Activated T-cell treated with anti-CD3 and anti-CD28 coated beads, Interleukin-2, amount 50 U/mL, for 1 hour (primary cell): ENCODE data around the gene SLC1A7.

Experiments used
- DNase-seq: peaks from one replicate; pipeline ENCODE4 v3.0.0-alpha.2; 2020

The SLC1A7 gene

DNA sequence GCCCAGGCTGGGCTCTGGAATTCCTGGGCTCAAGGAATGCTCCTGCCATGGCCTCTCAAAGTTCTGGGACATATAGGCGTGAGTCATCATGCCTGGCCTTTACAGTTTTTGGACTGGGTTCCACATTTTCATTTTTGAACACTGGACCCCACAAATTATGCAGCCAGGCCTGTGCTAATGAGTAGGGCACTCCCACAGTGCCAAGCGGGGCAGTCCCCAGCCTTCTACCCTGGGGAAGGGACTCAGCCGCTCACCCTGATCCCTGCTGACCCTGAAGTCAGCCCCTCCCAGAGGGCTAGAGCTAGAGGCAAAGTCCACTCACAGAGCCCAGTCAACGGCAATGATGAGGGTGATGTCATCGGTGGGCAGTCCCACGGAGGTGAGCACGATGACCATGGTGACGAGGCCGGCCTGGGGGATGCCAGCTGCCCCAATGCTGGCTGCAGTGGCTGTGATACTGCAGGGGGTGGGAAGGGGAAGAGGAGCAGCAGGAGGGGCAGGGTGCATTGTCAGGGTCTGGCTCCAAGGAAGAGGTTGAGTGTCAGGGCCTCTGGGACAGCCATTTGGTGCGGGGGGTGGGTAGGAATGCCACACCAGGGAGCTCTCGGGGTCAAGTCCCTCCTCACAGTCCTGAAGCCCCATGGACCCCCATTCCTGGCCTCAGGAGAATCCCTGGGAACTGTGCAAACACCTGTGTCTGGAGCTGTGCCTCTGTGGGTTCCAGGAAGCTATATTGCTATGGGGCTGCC is 52.8 kb downstream of the SLC1A7 start:
- DNase-seq: no peak

DNA sequence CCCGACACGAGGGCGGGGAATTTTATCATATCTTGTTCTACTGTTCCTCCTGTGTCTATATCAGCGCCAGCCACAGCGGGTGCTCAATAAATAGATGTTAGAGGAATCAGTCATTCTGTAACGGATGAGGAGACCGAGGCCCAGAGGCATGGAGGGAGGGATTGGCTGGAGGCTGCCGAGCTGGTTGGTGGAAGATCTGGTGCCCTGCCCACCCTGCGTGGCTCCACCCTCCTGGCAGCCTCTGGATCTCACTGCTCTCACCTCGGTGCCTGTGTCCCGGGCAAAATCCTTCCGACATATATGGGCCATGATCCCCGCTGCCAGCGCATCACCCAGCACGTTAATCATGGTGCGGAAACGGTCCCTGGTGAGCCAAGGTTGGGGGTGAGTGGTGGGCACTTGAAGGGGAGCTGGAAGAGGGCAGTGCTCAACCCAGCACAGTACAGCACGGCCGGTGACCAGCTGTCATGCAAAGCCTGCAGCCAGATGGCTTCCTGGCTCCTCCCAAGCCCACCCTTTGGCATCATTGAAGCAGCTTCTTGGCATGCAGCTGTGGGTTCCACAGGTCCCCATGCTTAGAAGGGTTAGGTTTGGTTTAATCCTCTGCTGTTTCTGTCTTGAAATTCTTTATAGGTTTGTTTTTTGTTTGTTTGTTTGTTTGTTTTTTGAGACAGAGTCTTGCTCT is 53.7 kb downstream of the SLC1A7 start:
- DNase-seq: no peak

DNA sequence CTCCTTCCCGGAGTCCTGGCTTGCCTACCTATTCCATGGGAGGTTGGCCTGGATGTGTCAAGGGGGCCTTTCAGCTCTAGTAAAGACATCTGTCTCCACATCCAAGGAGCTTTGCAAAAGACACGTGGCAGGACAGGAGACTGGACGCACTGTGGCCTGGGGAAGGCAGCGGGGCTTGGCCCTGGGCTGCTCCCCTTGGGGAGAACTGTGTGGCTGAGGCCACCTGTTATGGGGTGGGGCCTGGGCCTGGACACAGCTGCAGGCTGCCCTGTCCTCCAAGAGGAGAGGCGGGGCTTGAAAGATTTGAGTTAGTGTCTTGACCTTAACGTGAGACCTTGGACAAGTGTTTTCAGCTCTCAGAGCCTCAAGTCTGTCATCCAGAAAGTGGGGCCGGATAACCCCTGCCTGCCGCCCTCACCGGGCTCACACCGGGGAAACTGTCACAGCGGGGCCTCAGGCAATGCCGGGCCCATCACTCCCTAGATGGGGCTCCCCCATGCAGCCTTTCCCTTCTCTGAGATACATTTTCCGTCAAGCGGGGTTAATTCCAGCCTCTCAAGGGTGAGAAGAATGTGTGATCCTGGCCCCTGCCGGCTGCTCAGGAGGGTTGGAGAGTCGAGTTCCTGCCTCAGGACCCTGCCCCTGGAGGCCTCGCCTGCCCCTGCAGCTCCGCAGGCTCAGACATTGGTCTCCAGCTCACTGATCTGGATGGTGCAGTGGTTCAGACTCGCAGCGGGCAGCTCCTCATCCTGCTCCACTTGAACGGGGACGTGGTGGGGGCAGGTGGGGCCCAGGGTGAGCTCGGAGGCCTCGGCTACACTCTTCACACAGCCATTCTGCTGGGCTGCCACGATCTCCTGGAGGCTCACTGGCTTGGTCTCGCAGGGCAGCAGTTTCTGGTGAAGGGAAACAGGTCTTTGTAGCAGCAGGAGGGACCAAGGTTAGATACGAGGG is 54.8 kb downstream of the SLC1A7 start:
- no peak for DNase-seq

DNA sequence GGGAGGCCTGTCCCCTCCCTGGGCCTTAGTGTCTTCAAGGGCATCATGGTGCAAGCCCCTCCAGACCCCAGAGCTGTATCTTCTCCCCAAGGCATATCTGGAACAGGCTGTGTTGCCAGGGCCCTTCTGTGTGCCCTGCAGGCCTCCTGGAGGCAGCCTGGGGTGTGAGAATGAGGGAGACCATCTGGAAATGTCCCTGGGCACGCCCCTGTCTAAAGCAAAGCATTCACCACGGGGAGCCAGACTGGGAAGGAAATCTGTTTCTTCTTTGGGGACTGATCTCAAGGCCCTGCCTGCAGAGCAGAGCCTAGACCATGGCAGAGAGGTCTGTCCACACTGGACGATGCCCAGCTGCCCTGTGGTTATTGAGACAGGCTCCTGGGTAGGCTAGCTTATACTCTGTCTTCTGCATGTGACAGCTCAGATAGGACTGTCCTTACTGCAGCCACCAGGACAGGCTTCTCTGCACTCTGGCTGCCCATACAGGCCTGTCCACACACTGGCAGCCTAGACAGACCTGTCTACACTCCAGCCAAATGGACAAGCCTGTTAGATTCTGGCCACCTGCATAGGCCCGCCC is 55.9 kb downstream of the SLC1A7 start:
- DNase-seq: no peak

DNA sequence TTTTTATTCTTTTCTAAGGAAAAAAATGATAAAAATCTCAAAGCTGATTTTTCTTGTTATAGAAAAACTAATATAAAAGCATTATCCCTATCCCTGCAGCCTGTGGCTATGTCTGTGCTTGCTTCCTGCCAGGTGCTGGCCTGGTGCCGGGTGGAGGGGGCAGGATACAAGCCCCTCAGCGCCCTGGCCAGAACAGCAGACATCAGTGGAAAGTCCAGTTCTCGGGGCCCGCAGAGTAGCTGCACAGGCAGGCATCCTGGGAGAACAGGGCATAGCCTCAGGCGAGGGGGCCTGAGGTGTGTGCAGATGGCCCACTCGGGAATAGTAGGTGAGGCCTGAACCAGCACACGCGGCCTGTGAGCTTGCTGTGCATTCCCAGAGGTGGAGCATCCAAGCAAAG is 57.0 kb downstream of the SLC1A7 start:
- no peak for DNase-seq

DNA sequence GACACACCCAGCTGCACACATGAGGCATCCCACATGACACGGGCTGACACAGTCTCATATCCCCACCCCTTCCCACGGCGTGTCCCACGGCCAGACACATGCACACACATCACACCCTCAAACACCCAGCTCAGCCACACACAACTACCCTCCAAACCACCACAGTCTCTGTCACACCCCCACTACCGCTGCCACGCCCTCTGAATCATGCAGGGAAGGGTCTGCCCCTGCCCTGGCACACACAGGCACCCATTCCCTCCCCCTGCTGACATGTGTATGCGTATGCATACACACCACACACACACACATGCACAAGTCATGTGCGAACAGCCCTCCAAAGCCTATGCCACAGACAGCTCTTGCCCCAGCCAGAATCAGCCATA is 57.9 kb downstream of the SLC1A7 start:
- DNase-seq: no peak

DNA sequence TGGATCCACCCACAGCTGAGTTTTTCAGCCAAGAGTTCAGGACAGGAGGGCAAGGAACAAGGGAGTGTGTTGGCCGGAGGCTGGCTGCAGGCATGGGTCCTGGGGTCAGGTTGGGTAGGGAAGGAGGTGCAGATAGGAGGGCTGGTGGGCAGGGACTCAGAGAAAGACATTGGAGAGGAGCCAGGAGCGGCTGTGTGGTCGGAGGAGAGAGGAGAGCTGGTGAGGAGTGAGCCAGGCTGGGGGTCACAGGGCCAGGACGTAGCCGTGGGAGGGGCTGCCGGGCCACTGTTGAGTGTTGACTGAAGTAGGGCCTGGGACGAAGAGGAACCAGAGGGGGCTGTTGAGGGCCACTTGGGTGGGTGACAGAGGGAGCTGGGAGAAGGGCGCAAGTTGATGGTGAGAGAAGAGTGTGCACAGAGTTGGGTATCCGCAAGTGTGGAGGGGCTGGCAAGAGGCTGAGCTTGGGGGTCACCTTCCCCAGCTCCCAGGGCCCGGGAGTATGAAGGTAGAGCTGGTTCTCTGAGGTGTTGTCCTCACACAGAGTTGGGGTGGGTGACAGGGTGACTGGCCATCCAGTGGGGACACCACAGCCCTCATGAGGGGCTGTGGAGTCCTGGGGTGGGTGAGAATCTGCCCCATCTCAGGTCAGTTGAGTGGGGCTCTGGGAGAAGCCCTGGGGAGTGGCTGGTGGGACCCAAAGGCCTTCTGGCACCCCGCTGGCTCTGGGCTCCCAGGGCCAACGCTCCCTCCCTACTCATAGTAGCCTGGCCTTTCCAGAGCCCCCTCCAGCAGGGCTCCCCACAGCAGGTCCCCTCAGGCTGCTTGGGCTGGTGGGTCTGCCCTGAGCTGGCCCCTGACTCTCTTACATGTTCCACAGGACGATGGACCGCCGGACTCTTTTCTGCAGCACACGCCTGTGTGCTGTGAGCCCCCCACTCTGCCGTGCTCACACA is 58.5 kb downstream of the SLC1A7 start:
- no peak for DNase-seq

DNA sequence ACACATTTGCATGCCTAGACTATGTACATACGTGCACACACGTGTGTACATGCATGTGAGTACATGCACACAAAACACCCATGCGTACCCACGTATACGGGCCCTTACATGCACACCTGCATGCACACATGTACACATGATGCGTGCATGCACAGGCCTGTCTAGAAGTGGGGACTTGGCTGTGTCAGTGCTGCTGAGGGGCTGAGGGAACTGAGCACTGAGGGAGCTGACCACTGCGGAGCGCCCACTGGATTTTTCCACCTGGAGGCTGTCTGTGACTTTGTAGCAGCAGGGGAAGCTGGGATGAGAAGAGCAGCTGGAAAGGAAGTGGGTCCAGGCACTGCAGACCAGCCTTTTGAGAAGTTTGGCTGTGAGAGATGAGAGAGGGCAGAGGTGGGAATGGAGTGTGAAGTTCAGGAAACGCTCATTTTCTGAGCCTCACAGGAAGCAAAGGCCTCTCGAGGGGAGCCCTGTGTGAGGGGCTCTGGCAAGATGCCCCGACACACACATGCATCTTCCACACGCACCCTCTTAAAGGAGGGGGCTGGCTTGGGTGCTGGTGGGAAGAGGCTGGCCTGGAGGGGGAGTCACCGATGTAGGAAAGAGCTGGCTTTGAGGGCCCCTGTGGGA is 59.5 kb downstream of the SLC1A7 start:
- DNase-seq: no peak

DNA sequence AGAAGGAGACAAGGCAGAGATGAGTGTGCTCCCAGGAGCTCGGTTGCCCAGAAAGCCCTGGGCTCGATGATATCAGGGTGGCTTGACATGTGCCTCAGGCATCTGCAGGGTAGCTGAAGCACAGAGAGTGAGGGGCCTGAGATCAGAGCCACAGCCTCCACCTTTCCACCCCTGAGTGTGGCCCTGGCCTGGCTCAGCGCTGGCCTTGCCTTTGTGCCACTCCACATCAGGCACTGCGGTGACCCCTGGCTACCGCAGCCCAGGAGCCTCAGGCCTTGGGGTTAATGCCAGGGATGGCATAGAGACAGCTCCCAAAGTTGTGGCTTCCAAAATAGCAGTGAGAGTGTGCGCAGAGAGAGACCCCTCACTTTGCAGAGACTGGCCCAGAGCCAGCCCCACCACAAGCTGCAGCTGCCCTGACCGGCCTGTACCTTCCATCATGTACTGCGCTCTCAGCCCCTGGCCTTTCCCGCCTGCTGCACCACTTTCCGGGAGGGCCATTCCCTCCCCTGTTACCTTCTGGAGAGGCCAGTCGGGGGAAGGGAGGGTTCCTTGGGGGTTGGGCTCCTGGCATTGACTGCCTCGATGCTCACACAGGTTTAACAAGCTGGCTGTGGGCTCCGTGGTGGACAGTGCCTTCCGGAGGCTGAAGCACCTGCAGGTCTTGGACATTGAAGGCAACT is 60.9 kb downstream of the SLC1A7 start:
- DNase-seq: no peak

DNA sequence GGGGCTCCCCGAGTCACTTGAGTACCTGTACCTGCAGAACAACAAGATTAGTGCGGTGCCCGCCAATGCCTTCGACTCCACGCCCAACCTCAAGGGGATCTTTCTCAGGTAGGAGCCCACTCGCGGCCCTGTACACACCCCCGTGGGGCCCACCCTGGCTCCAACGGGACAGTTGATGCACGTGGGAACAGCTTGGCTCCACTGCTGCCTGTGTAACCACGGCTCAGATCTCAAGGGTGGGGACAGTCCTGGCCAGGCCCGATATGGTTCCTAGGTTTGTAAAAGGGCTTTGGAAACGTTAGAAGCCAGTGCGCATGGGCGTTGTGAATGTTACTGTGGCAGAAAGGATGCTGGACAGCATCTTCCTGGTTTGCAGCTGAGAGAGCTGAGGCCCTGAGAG is 61.7 kb downstream of the SLC1A7 start:
- DNase-seq: no peak

DNA sequence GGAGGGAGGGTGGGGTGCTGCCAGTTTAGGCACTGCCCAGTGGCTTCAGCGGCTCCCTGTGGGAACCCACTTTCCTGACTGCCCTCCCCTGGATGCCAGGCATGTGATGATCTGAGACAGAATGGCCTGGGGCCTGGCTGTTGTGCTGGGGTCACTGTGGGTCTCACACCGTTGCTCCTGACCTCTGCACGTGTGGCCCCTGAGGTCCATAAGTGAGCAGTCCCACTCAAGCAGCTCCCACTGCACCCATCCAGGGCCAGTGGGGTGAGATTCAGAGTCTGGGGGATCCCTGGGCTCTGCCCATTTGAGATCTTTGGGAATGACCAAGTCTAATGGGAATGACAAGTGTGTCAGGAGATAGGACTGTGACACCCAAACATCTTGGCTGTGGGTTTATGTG is 62.4 kb downstream of the SLC1A7 start:
- no peak for DNase-seq

DNA sequence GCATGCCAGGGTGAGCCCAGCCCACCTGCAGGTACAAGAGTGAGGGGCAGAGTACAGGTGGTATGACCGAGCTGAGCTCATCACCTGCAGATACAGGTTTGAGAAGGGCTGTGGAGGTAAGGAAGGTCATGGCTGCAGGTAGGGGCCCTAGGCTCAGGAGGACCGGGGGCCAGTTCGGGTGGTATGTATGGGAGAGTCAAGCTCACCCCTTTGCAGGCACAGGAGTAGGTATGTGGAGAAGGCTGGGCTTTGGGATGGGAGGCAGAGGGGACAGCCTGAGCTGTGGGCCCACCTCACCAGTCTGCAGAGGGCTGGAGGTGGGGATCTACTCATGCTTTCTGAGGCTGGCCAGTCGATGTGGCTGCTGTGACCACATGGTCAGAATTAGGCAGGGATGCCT is 63.2 kb downstream of the SLC1A7 start:
- DNase-seq: no peak

DNA sequence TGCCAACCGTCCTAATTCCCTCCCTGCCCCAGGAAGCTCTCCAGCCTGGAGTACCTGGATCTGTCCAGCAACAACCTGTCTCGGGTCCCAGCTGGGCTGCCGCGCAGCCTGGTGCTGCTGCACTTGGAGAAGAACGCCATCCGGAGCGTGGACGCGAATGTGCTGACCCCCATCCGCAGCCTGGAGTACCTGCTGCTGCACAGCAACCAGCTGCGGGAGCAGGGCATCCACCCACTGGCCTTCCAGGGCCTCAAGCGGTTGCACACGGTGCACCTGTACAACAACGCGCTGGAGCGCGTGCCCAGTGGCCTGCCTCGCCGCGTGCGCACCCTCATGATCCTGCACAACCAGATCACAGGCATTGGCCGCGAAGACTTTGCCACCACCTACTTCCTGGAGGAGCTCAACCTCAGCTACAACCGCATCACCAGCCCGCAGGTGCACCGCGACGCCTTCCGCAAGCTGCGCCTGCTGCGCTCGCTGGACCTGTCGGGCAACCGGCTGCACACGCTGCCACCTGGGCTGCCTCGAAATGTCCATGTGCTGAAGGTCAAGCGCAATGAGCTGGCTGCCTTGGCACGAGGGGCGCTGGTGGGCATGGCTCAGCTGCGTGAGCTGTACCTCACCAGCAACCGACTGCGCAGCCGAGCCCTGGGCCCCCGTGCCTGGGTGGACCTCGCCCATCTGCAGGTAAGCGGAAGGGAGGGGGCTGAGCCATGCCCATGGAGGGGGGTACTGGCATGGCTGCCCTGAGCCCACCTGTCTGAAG is 63.9 kb downstream of the SLC1A7 start:
- DNase-seq: no peak

DNA sequence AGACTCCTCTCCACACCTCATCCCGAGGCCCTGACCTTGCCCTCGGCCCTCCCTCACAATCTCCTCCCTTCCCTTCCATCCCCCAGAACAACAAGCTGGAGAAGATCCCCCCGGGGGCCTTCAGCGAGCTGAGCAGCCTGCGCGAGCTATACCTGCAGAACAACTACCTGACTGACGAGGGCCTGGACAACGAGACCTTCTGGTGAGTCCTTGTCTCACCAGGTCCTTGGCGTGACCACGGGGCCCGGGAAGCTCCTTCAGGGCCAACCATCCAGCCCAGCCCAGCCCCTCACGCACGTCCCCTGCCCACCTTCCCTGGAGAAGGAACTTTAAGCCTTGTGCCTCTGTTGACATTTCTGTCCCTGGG is 64.9 kb downstream of the SLC1A7 start:
- DNase-seq: no peak

DNA sequence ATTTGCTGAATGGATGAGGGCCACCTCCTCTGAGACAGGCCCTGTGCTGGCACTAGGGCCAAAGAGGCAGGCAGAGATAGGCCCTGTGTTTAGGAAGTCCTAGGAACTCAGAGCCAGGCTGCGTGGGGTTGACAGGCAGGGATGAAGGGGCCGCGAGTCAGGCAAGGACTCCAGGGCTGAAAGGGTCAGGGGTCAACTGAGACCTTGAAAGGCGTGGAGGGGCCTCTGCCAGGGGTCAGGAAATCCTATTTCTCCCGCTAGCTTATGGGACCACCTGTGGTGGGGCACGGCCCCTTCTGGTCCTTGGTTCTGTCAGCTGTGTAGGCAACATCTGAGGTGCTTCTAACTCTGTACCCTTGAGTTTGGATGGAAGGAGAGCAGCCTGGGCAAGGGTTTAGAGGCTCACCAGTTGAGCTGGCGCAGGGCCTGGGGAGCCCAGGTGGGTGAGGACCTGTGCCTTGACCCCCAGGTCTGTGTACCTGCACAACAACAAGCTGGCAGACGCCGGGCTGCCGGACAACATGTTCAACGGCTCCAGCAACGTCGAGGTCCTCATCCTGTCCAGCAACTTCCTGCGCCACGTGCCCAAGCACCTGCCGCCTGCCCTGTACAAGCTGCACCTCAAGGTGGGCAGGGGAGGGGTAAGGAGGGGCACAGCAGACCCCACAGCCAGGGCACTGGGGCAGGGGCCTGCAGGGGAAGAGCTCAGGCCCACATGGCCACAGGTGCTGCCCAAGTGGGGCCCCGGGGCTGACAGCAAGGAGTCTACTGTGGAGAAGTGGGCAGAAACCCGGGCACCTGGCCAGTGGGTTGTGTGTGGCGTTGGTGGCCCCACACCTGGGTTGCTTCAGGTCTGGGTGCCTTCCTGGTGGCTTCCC is 65.5 kb downstream of the SLC1A7 start:
- no peak for DNase-seq

DNA sequence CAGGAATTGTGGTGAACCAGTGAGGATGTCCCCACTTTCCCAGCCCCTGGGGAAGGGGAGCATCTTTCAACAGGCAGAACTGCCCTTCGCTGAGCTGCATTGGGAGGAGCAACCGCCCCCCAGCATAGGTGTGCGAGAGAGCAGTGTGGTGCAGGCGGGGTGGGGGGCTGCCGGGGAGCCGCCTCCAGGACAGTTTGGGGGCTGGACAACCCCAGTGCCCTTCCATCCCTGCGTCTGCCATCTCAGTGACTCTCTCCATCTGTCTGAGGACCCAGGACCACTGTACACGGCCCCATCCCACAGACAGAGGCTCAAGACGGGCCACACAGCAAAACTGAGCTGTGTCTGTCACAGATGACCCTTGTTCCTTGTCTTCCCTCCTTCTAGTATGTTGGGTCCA is 66.3 kb downstream of the SLC1A7 start:
- DNase-seq: no peak

DNA sequence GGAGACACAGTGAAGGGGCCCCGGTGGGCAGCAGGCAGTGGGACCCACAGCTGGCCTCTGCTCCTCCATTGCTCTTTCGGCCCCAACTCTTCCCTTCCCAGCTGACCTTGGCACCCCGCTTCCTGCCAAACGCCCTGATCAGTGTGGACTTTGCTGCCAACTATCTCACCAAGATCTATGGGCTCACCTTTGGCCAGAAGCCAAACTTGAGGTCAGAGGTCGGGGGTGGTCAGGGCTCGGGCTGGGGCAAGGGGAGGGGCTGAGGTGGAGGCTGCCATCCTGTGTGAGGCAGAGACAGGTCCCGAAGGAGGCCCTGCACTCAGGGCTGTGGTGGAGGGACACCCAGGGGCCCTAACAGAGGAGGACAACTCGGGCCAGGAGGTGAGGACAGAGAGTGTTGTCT is 66.7 kb downstream of the SLC1A7 start:
- DNase-seq: no peak

DNA sequence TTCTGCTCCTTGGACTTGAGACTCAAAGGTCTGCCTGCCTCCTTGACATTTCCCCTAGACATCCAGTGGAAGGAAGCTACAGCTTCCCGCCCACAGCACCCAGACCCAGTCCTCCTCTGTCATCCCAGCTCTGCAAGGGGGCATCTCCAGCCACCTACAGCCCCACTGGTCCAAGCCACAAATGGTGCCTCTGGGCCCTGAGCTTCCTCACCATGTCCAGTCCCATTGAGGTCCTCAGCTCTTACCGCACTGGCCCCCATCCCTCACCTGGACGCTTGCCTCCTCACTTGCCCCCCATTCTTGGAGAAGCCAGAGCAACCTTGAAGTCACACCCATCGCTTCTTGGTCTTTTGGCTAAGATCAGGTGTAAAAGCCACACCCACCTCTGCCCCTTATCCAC is 67.2 kb downstream of the SLC1A7 start:
- DNase-seq: peak; percentile 4
